Endothelial cell of umbilical vein (primary cell): ENCODE data around the gene AKAP8. TPM values are rescaled to one million over a fixed set of nuclear protein-coding genes. Genes with fewer than 3 reads are reported as not detected.

ENCODE experiments used
- BruUV-seq: library from RNA; stranded (reverse); fragments of 400-500 nt; replicated peaks from 2 replicates; lab custom pipeline; 2021; lab: Mats Ljungman, UMichigan
- CTCF ChIA-PET: fragments of 300-600, 350-600 bp; sonication (Branson Sonifier 250); formaldehyde crosslinking; loops from one replicate; lab custom pipeline; 2021; ENCODE audit warnings: antibody characterized with exemption, inconsistent platforms; lab: Charles Lee
- POLR2A ChIA-PET: fragments of 300-600, 350-600 bp; sonication (Branson Sonifier 250); formaldehyde crosslinking; loops from one replicate; lab custom pipeline; 2021; ENCODE audit warnings: antibody characterized with exemption, inconsistent platforms; lab: Charles Lee
- DNase-seq: peaks from one replicate; pipeline ENCODE4 v3.0.0-alpha.2; 2011; ENCODE audit warnings: low read depth, low spot score
- FAIRE-seq: peaks from 2 replicates; lab custom pipeline; 2011; peaks lifted over from hg19 to GRCh38; lab: Jason Lieb, UNC
- H2AFZ ChIP-seq: 2 replicates; pipeline ENCODE4 v1.6.0; 2012; ENCODE audit warnings: low read depth, low read length, control low read depth, inconsistent platforms
- H3K27ac ChIP-seq: 2 replicates; pipeline ENCODE4 v1.5.1; 2011; ENCODE audit warnings: low read depth, mild to moderate bottlenecking, control low read depth, low read length, moderate library complexity; ENCODE audit not compliant: insufficient read depth
- H3K27me3 ChIP-seq, 2 experiments: 2 replicates each; pipeline versions ENCODE4 v1.6.0 to v1.6.1; 2011; ENCODE audit warnings: low read length in 2 of 2, mixed read lengths in 1 of 2; ENCODE audit not compliant: control insufficient read depth in 2 of 2, insufficient read depth in 2 of 2
- H3K36me3 ChIP-seq, 2 experiments: 2 replicates in 1 of 2; 3 replicates in 1 of 2; pipeline ENCODE4 v1.5.1; 2011; ENCODE audit warnings: low read length in 2 of 2, mild to moderate bottlenecking in 1 of 2, moderate library complexity in 1 of 2; ENCODE audit not compliant: control insufficient read depth in 2 of 2, insufficient read depth in 2 of 2; ENCODE audit errors: extremely low read depth in 1 of 2
- H3K4me1 ChIP-seq: 3 replicates; pipeline ENCODE4 v1.5.1; 2011; ENCODE audit warnings: mild to moderate bottlenecking, low read length; ENCODE audit not compliant: control insufficient read depth, insufficient read depth; ENCODE audit errors: extremely low read depth
- H3K4me2 ChIP-seq: 2 replicates; pipeline ENCODE4 v1.6.1; 2011; ENCODE audit warnings: low read length, control low read depth, mixed read lengths; ENCODE audit not compliant: insufficient read depth
- H3K4me3 ChIP-seq, 3 experiments: fragments of 200-600 bp in 1 of 3; sonication (generic), shearing (Covaris generic) in 1 of 3; replicated peaks in 1 of 3; 2 replicates each; pipeline ENCODE4 v1.5.1; 2011 to 2016; ENCODE audit warnings: control low read depth in 3 of 3, low read length in 3 of 3, mild to moderate bottlenecking in 2 of 3, inconsistent platforms in 1 of 3, low read depth in 1 of 3, moderate library complexity in 1 of 3; ENCODE audit not compliant: insufficient read depth in 1 of 3
- H3K79me2 ChIP-seq: 2 replicates; pipeline ENCODE4 v1.6.0; 2012; ENCODE audit warnings: low read length, inconsistent platforms; ENCODE audit not compliant: control insufficient read depth, insufficient read depth
- H3K9ac ChIP-seq: replicated peaks from 2 replicates; pipeline ENCODE3; 2011; ENCODE audit warnings: low read length, control low read depth; ENCODE audit not compliant: insufficient read depth; ENCODE audit errors: extremely low read depth
- H3K9me1 ChIP-seq: replicated peaks from 3 replicates; pipeline ENCODE4 v1.6.0; 2011; ENCODE audit warnings: mild to moderate bottlenecking, low read length; ENCODE audit not compliant: control insufficient read depth, insufficient read depth; ENCODE audit errors: extremely low read depth
- H3K9me3 ChIP-seq: replicated peaks from 2 replicates; pipeline ENCODE4 v1.5.1; 2012; ENCODE audit warnings: low read length, inconsistent platforms; ENCODE audit not compliant: control insufficient read depth, insufficient read depth
- H4K20me1 ChIP-seq: replicated peaks from 2 replicates; pipeline ENCODE3; 2011; ENCODE audit warnings: mild to moderate bottlenecking, low read length; ENCODE audit not compliant: control insufficient read depth, insufficient read depth; ENCODE audit errors: extremely low read depth
- EZH2 ChIP-seq: IDR thresholded peaks from 2 replicates; pipeline ENCODE4 v1.6.1; 2012; ENCODE audit warnings: borderline replicate concordance, low read depth, mild to moderate bottlenecking, moderate library complexity, low read length, inconsistent platforms; ENCODE audit not compliant: severe bottlenecking
- FOS ChIP-seq: IDR thresholded peaks from 2 replicates; pipeline ENCODE4 v1.6.1; 2011; ENCODE audit warnings: mild to moderate bottlenecking, low read length, moderate library complexity, borderline replicate concordance; ENCODE audit not compliant: insufficient read depth
- JUN ChIP-seq: IDR thresholded peaks from 2 replicates; pipeline ENCODE4 v1.6.1; 2011; ENCODE audit warnings: borderline replicate concordance, low read depth; ENCODE audit not compliant: insufficient read length, insufficient read depth
- MYC ChIP-seq: IDR thresholded peaks from one replicate; pipeline ENCODE4 v1.6.1; 2011; ENCODE audit warnings: mild to moderate bottlenecking, low read depth, low read length
- POLR2A ChIP-seq: IDR thresholded peaks from 2 replicates; pipeline ENCODE4 v1.6.1; 2012; ENCODE audit warnings: low read depth, mild to moderate bottlenecking, control low read depth, low read length
- POLR2AphosphoS5 ChIP-seq: IDR thresholded peaks from 2 replicates; pipeline ENCODE4 v1.6.1; 2012; ENCODE audit warnings: low read depth, mild to moderate bottlenecking, control low read depth, low read length, moderate library complexity; ENCODE audit not compliant: insufficient read depth
- dilution Hi-C: fragments of 300-500 bp; cut with MboI; formaldehyde crosslinking; loops from one replicate; pipeline ENCODE4 v1.15.0; 2019; ENCODE audit warnings: low sequenced_read_pairs; ENCODE audit not compliant: extremely low pct_ligation_motif_present
- intact Hi-C: fragments of 100-400 bp; cut with micrococcal nuclease; formaldehyde crosslinking; loops from one replicate; pipeline ENCODE4 v1.10.0; 2022
- polyA plus RNA-seq, 4 experiments: library from polyadenylated mRNA; depleted of rRNA in 3 of 4; stranded (reverse) in 3 of 4; unstranded in 1 of 4; fragments of >200 nt; gene quantifications; 2 replicates each; pipeline versions ENCODE4 v1.2.1 to v1.2.3, GENCODE V29; 2011 to 2012; ENCODE audit warnings: missing spikeins in 1 of 4
- total RNA-seq: library from RNA; stranded (reverse); gene quantifications from 2 replicates; pipeline ENCODE4 v1.2.3, GENCODE V29; 2021
- TF ChIP-seq, protein P1 (sequence below), 2 donors: IDR thresholded peaks; 1 replicate in 1 of 2; 2 replicates in 1 of 2; pipeline ENCODE4 v1.5.1; 2011; ENCODE audit warnings: low read length in 2 of 2, mild to moderate bottlenecking in 2 of 2, moderate library complexity in 2 of 2, control low read depth in 1 of 2, inconsistent platforms in 1 of 2, low read depth in 1 of 2; ENCODE audit not compliant: insufficient read depth in 1 of 2; ENCODE audit errors: extremely low read depth in 1 of 2
- TF ChIP-seq, protein P2 (sequence below): IDR thresholded peaks from 2 replicates; pipeline ENCODE4 v1.6.1; 2011; ENCODE audit not compliant: insufficient read depth, insufficient read length

AKAP8 gene
- total and polyA plus RNA-seq, 2 donors (not counting 3 experiments of a cell fraction or from before 2014, with no cell fraction given), result 16.4 to 44.1 TPM

DNA sequence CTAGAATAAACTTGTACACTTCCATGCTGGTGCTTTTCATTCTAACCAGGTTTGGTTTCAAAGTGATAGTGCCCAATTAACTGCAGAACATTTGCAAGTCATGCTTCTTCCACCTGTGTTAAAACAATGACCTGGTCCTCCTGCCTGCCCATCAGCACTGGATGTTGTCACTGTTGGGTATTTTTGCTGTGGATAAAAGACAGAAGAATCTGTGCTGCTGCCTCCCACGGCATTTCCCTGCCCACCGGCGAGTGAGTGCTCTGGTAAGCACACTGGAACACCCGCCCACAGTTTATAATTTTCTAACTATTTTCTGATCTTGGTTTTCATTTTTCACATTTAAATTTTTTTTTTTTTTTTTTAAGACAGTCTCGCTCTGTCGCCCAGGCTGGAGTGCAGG lies 2.3 kb upstream of the AKAP8 start:
- no peaks in the 10 kb centered on the region for H4K20me1 ChIP-seq
- FAIRE-seq (peak; percentile 18), DNase-seq (no peak)
- H3K4me1 ChIP-seq, result peaks cover 15% of the 10 kb centered on the region
- H3K4me3 ChIP-seq, result no peak overlapping the region
- no peaks in the 10 kb centered on the region for H3K27me3 ChIP-seq
- H3K9me3 ChIP-seq, result no peaks in the 10 kb centered on the region
- H3K79me2 ChIP-seq, result peaks cover 24% of the 10 kb centered on the region
- no peak overlapping the region for H3K9ac ChIP-seq
- H3K27ac ChIP-seq, result no peak overlapping the region
- H3K4me2 ChIP-seq, result no peak overlapping the region
- H3K9me1 ChIP-seq, result no peaks in the 10 kb centered on the region
- intact Hi-C loops, result no loop called here
- no peak overlapping the region for H2AFZ ChIP-seq
- CTCF ChIA-PET, result no interaction called here
- POLR2A ChIA-PET, result no interaction called here
- H3K36me3 ChIP-seq, result peaks cover 0 to 1% of the 10 kb centered on the region in 2 experiments
- BruUV-seq, result no TSS peak
- dilution Hi-C loops, result no loop called here
- TF ChIP-seq JUN (no peak), POLR2A (no peak), POLR2AphosphoS5 (no peak), FOS (no peak)
- TF ChIP-seq, protein P1, sequence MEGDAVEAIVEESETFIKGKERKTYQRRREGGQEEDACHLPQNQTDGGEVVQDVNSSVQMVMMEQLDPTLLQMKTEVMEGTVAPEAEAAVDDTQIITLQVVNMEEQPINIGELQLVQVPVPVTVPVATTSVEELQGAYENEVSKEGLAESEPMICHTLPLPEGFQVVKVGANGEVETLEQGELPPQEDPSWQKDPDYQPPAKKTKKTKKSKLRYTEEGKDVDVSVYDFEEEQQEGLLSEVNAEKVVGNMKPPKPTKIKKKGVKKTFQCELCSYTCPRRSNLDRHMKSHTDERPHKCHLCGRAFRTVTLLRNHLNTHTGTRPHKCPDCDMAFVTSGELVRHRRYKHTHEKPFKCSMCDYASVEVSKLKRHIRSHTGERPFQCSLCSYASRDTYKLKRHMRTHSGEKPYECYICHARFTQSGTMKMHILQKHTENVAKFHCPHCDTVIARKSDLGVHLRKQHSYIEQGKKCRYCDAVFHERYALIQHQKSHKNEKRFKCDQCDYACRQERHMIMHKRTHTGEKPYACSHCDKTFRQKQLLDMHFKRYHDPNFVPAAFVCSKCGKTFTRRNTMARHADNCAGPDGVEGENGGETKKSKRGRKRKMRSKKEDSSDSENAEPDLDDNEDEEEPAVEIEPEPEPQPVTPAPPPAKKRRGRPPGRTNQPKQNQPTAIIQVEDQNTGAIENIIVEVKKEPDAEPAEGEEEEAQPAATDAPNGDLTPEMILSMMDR (IDR thresholded peaks at IDR 0.05; ENCODE audit: extremely low read depth in 1 of 2, insufficient read depth in 1 of 2, low read depth in 1 of 2, low read length in 2 of 2), result no peak

DNA sequence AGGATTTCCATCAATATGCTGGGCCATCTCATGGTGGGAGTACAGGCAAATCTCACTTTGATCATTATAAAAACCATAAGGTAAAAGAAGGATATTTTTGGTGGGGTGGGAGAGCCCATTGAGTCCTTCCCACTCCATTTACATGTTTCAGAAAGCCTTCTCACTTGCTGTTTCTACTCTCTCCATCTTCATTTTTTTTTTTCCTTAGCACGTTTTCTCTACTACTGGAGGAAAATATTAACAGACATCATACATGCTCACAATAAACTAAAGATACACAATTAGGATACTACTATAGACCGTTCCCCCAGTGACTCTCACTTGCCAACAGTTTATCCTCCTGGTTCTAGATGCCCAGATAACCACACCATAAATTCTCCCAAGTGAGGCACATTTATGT lies 1.8 kb upstream of the AKAP8 start:
- H3K36me3 ChIP-seq, result no peaks in the 10 kb centered on the region
- H4K20me1 ChIP-seq, result no peaks in the 10 kb centered on the region
- H3K79me2 ChIP-seq, result peaks cover 27% of the 10 kb centered on the region
- POLR2A ChIA-PET, result no interaction called here
- no peak for TF ChIP-seq MYC
- TF ChIP-seq, protein P1 (IDR thresholded peaks at IDR 0.05; ENCODE audit: extremely low read depth in 1 of 2, insufficient read depth in 1 of 2, low read depth in 1 of 2, low read length in 2 of 2), result no peak
- no peak for TF ChIP-seq POLR2AphosphoS5
- no peak for TF ChIP-seq FOS
- no peak for TF ChIP-seq EZH2
- TF ChIP-seq POLR2A, result no peak
- TF ChIP-seq, protein P2, sequence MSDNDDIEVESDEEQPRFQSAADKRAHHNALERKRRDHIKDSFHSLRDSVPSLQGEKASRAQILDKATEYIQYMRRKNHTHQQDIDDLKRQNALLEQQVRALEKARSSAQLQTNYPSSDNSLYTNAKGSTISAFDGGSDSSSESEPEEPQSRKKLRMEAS, result no peak
- no peaks in the 10 kb centered on the region for H3K9me3 ChIP-seq
- H3K4me2 ChIP-seq, result no peak overlapping the region
- H3K9me1 ChIP-seq, result no peaks in the 10 kb centered on the region
- H2AFZ ChIP-seq, result no peak overlapping the region
- no TSS peak for BruUV-seq
- DNase-seq (no peak), FAIRE-seq (no peak)
- H3K9ac ChIP-seq, result no peak overlapping the region
- intact Hi-C loops, result no loop called here
- no peak overlapping the region for H3K27ac ChIP-seq
- H3K4me1 ChIP-seq, result peaks cover 15% of the 10 kb centered on the region
- H3K27me3 ChIP-seq, result no peaks in the 10 kb centered on the region
- dilution Hi-C loops, result no loop called here
- H3K4me3 ChIP-seq, result no peak overlapping the region
- CTCF ChIA-PET, result no interaction called here
